ENCODE results near the gene TBC1D22A. TPM values are rescaled to one million over a fixed set of nuclear protein-coding genes. Genes with fewer than 3 reads are reported as not detected.
A peak's percentile ranks its signal among the peaks of the same experiment; 100 is the strongest.

TBC1D22A gene
- total RNA-seq, 1 donor from 2014 or later = 28.9 TPM

GRCh38 chr22:47191671-47192650, 429.5 kb downstream of the TBC1D22A start:
- Mint-ChIP-seq H3K27me3 (ENCODE audit: unreplicated experiment) (no peaks in the 10 kb centered on the region), H3K9me3 (ENCODE audit: unreplicated experiment) (peaks cover 7% of the 10 kb centered on the region)
- no peak for DNase-seq (ENCODE audit: extremely low spot score, unreplicated experiment)

GRCh38 chr22:47192651-47193437, 430.4 kb downstream of the TBC1D22A start:
- Mint-ChIP-seq H3K4me3 (ENCODE audit: unreplicated experiment) (no peak overlapping the region), H3K27ac (ENCODE audit: unreplicated experiment) (no peak overlapping the region), H3K4me1 (ENCODE audit: unreplicated experiment) (no peaks in the 10 kb centered on the region), H3K36me3 (ENCODE audit: unreplicated experiment) (no peaks in the 10 kb centered on the region), H3K9me3 (ENCODE audit: unreplicated experiment) (no peaks in the 10 kb centered on the region), H3K27me3 (ENCODE audit: unreplicated experiment) (no peaks in the 10 kb centered on the region)
- peak; percentile 83 for DNase-seq (ENCODE audit: extremely low spot score, unreplicated experiment)
- TF ChIP-seq CTCF (IDR thresholded peaks at IDR 0.05) = no peak

More at GRCh38 chr22:47191671-47192650, 429.5 kb downstream of the TBC1D22A start:
- no peak for TF ChIP-seq CTCF (IDR thresholded peaks at IDR 0.05)
- H3K27ac Mint-ChIP-seq (ENCODE audit: unreplicated experiment) = no peak overlapping the region
- H3K4me3 Mint-ChIP-seq (ENCODE audit: unreplicated experiment) = no peak overlapping the region
- no peaks in the 10 kb centered on the region for H3K4me1 Mint-ChIP-seq (ENCODE audit: unreplicated experiment)
- no peaks in the 10 kb centered on the region for H3K36me3 Mint-ChIP-seq (ENCODE audit: unreplicated experiment)

GRCh38 chr22:47193606-47194329, 431.3 kb downstream of the TBC1D22A start:
- H3K36me3 Mint-ChIP-seq (ENCODE audit: unreplicated experiment) = no peaks in the 10 kb centered on the region
- no peaks in the 10 kb centered on the region for H3K9me3 Mint-ChIP-seq (ENCODE audit: unreplicated experiment)
- no peak for TF ChIP-seq CTCF (IDR thresholded peaks at IDR 0.05)
- H3K27ac Mint-ChIP-seq (ENCODE audit: unreplicated experiment) = no peak overlapping the region
- no peak overlapping the region for H3K4me3 Mint-ChIP-seq (ENCODE audit: unreplicated experiment)
- peak; percentile 78 for DNase-seq (ENCODE audit: extremely low spot score, unreplicated experiment)
- no peaks in the 10 kb centered on the region for H3K4me1 Mint-ChIP-seq (ENCODE audit: unreplicated experiment)
- no peaks in the 10 kb centered on the region for H3K27me3 Mint-ChIP-seq (ENCODE audit: unreplicated experiment)

- no peaks in the 10 kb centered on the region for H3K36me3 Mint-ChIP-seq (ENCODE audit: unreplicated experiment)
- no peak overlapping the region for H3K4me3 Mint-ChIP-seq (ENCODE audit: unreplicated experiment)
- TF ChIP-seq CTCF (IDR thresholded peaks at IDR 0.05) = no peak
- DNase-seq (ENCODE audit: extremely low spot score, unreplicated experiment) = peak; percentile 81
- no peaks in the 10 kb centered on the region for H3K27me3 Mint-ChIP-seq (ENCODE audit: unreplicated experiment)
- H3K4me1 Mint-ChIP-seq (ENCODE audit: unreplicated experiment) = no peaks in the 10 kb centered on the region
- H3K27ac Mint-ChIP-seq (ENCODE audit: unreplicated experiment) = no peak overlapping the region
- H3K9me3 Mint-ChIP-seq (ENCODE audit: unreplicated experiment) = no peaks in the 10 kb centered on the region
Observed at GRCh38 chr22:47194476-47195155, 432.2 kb downstream of the TBC1D22A start.

All from osteocyte (in vitro differentiated cells).